Endothelial cell of hepatic sinusoid (primary cell): ENCODE results near the gene ROS1.
"Not testable (repeated sequence)": the region's sequence is repeated elsewhere in the genome, so short reads cannot be mapped to it uniquely, and the experiment has no call there.

Experiments
- in situ Hi-C: cut with HindIII; loops from 2 replicates; pipeline ENCODE4 v1.10.0; 2017; ENCODE audit warnings: low sequenced_read_pairs

The ROS1 gene

GRCh38 chr6:117442313-117442712, 16.6 kb upstream of the ROS1 start:
- in situ Hi-C loops: not testable (repeated sequence)

GRCh38 chr6:117441824-117442264, 16.1 kb upstream of the ROS1 start:
- in situ Hi-C loops: no loop called here

DNA sequence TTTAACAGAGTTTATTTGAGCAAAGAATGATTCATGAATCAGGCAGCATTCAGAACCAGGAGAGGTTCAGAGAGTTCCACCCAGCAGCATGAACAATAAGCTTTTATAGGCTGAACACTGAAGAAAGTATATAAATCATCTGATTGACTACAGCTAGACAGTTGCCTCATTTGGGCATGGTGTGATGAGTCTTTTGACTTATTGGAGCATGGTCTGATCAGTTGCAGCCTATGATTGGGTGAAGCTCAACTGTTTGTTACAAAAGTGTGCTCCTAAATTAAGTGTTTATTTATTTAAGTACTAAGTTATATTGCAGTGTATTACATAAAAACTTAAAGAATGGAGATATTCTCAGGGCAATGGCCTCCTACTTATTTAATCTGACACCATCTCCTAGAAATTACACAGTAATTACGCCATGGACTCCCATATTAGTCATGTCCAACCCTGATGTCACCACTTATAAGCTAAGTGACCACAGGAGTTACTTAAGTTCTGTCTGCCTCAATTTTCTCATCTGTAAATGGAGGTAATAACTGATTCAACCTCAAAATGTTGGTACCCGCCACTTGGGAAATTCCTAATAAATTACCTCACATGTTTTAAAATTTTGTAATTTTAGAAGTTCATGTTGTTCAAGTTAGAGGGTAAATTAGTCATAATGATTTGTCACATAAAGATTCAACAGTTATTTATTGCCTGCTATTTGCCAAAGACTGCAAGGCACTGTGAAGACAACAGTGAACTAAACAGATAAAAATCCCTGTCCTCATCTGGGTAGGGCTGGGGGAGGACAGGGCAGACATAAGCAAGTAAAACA, 15.2 kb upstream of the ROS1 start:
- in situ Hi-C loops: no loop called here

- in situ Hi-C loops: no loop called here
Observed at GRCh38 chr6:117432273-117432672, 6.5 kb upstream of the ROS1 start.

DNA sequence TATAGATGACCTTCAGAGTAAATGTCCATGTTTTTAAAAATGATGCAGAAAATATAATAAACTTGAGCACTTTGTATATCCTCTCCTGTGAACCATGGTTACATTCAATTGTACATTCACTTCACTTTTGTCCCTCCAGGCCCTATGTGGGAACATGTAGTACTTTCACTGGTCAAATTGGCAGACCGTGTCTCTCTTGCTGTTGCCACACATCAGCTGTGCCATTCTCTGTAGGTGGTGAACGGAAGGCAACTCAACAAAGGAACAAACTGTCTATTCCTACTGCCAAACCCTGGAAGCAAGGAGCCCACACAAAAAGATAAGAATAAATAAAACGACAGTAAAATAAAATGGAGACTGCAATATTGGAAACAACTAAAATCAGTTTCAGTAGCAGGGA, 2.0 kb downstream of the ROS1 start:
- in situ Hi-C loops: no loop called here

GRCh38 chr6:117418320-117418719, 7.4 kb downstream of the ROS1 start:
- in situ Hi-C loops: no loop called here

GRCh38 chr6:117417851-117418250, 7.9 kb downstream of the ROS1 start:
- in situ Hi-C loops: no loop called here

GRCh38 chr6:117414770-117415169, 11.0 kb downstream of the ROS1 start:
- in situ Hi-C loops: no loop called here

- in situ Hi-C loops: no loop called here
Observed at GRCh38 chr6:117411474-117411873, 14.3 kb downstream of the ROS1 start.

- in situ Hi-C loops: no loop called here
Observed at GRCh38 chr6:117409863-117410262, 15.9 kb downstream of the ROS1 start.

- in situ Hi-C loops: no loop called here
Observed at GRCh38 chr6:117409420-117409819, 16.3 kb downstream of the ROS1 start.

DNA sequence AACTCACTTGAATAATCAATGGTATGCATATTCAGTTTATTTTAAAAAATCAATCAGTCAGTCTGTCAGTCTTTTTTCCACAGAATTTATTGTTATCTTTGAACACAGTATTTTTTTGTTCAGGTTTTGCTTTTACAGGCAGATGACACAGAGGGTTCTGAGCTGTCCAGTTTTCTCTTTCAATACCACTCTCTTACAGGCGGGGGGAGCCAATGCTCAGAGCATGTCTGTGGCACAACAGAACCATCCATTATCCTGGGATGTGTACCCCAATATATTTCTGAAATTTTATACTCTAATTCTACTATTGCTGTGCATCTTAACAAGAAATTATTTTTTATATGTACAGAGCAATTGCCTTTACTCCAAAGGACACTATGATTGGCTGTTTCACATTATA, 21.2 kb downstream of the ROS1 start:
- in situ Hi-C loops: no loop called here

- in situ Hi-C loops: no loop called here
Observed at GRCh38 chr6:117401799-117402198, 23.9 kb downstream of the ROS1 start.

DNA sequence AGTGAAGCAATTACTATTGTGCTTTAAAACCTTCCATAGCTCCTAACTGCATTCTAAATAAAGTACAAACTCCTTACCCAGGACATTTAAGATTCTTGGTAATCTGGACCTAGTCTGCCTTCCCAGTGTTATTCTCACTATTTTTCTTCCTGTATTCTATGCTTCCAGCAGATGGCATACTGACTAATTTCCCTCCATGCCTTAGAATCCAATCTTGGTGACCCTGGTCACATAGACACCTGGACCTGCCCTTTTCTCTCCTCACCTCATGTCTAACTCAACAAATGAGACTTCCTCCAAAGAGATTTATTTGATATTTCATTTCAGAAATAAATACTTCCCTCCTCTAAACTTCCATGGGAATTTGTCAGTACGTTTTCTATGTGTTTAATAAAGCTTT, 25.8 kb downstream of the ROS1 start:
- in situ Hi-C loops: no loop called here

GRCh38 chr6:117399126-117399525, 26.6 kb downstream of the ROS1 start:
- in situ Hi-C loops: no loop called here

GRCh38 chr6:117397536-117398227, 28.1 kb downstream of the ROS1 start:
- in situ Hi-C loops: no loop called here

GRCh38 chr6:117396228-117396627, 29.5 kb downstream of the ROS1 start:
- in situ Hi-C loops: no loop called here

- in situ Hi-C loops: no loop called here
Observed at GRCh38 chr6:117395164-117395563, 30.6 kb downstream of the ROS1 start.

DNA sequence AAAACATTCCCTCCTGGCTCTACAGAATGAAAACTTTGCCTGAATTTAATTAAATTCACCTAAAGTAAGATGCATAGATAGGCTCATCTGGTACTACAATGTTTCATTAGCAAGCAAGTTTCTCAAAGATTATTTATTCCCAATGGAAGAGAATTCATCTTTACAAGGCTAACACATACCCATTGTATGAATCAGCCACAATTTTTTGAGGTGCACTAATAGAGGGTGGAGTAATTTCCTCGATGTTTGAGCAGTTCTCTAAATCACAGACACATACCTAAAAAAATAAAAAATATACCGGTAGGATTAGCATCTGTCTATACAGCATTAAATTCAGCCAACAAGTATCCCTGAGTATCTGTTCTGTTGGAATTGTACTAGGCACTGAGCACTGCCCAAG, 32.7 kb downstream of the ROS1 start:
- in situ Hi-C loops: no loop called here

DNA sequence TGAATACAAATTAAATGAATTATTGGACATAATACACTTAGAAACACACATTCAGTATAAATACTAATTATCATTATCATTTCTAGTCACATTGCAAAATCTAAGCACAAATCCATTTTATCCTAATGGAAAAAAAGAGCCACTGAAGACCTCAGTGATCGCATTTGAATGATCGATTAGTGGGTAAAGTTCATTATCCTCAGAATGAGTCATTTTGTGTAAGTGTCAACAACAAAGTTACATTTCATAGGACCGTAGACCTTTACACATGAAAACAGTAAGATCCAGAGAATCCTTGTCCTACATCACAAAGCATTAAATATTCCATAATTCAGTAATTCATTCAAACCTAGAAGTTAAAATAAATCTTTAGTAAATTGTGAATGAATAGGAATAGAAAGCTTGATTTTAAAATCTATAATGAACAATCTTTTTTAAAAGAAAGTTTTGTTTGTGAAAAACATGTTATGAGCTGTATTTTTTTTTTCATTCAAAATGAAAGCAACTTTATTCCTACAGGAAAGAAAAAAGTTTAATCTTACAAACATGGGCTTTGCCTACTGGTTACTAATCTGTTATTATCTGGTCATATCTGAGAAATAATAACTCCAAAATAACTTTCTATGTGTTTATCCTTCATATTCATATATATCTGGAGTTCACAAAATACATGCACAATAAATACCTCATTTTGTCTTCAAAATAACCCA, 33.7 kb downstream of the ROS1 start:
- in situ Hi-C loops: no loop called here

GRCh38 chr6:117389227-117390057, 36.3 kb downstream of the ROS1 start:
- in situ Hi-C loops: no loop called here
